ENCODE data around the gene DEFB121.

DNA sequence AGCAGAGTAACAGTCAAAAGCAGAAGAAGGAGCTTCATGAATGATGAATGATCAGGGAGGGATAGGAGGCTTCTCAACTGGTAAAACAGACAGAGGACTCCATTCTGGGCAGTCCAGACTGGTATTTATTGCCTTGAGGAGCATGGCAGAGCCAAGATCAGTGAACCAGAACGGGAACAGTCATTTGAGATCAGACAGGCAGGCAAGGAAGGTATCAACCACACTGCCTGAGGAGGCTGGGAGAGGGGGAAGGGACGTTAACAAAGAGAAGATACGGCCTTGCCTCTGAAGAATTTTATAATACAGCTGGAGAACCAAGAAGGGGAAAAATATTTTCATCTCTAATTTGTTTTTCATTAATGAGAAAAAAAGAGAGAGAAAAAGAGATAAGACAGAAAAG lies at the start of gene DEFB121:
- TF ChIP-seq, protein P1, sequence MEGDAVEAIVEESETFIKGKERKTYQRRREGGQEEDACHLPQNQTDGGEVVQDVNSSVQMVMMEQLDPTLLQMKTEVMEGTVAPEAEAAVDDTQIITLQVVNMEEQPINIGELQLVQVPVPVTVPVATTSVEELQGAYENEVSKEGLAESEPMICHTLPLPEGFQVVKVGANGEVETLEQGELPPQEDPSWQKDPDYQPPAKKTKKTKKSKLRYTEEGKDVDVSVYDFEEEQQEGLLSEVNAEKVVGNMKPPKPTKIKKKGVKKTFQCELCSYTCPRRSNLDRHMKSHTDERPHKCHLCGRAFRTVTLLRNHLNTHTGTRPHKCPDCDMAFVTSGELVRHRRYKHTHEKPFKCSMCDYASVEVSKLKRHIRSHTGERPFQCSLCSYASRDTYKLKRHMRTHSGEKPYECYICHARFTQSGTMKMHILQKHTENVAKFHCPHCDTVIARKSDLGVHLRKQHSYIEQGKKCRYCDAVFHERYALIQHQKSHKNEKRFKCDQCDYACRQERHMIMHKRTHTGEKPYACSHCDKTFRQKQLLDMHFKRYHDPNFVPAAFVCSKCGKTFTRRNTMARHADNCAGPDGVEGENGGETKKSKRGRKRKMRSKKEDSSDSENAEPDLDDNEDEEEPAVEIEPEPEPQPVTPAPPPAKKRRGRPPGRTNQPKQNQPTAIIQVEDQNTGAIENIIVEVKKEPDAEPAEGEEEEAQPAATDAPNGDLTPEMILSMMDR (conservative IDR thresholded peaks at IDR 0.05 in 1 of 2, IDR thresholded peaks at IDR 0.05 in 1 of 2; ENCODE audit: extremely low read depth in 1 of 2, insufficient read depth in 1 of 2, low read depth in 1 of 2, low read length in 2 of 2) = no peak
- no peak for TF ChIP-seq EZH2 (IDR thresholded peaks at IDR 0.05; ENCODE audit: borderline replicate concordance, low read length)

All from mammary epithelial cell (primary cell).